Dendritic cell treated with granulocyte-macrophage colony-stimulating factor and Interleukin-4, amounts not matched to agents 40 ng/mL and 50 ng/mL, for 4 days (primary cell): ENCODE data around the gene ZBTB7C.

Experiments used
- H3K27ac Mint-ChIP-seq: one replicate; pipeline ENCODE4 v1.8.0; 2022; ENCODE audit warnings: mild to moderate bottlenecking, mixed read lengths
- H3K27me3 Mint-ChIP-seq: one replicate; pipeline ENCODE4 v1.8.0; 2022; ENCODE audit warnings: mild to moderate bottlenecking, mixed read lengths
- H3K36me3 Mint-ChIP-seq: one replicate; pipeline ENCODE4 v1.8.0; 2022; ENCODE audit warnings: low read depth, mixed read lengths
- H3K4me1 Mint-ChIP-seq: one replicate; pipeline ENCODE4 v1.8.0; 2022; ENCODE audit warnings: low read depth, mixed read lengths
- H3K4me3 Mint-ChIP-seq: one replicate; pipeline ENCODE4 v1.8.0; 2022; ENCODE audit warnings: mild to moderate bottlenecking, moderate library complexity, mixed read lengths
- H3K9me3 Mint-ChIP-seq: one replicate; pipeline ENCODE4 v1.8.0; 2022; ENCODE audit warnings: mixed read lengths
- intact Hi-C: fragments of 100-400 bp; cut with micrococcal nuclease; formaldehyde crosslinking; loops from one replicate; pipeline ENCODE4 v1.15.0; 2022

ZBTB7C gene

GRCh38 chr18:48391868-48392267 lies 17.3 kb downstream of the ZBTB7C start:
- intact Hi-C loops, result no loop called here
- H3K27ac Mint-ChIP-seq, result no peak overlapping the region
- peaks cover 71% of the 10 kb centered on the region for H3K27me3 Mint-ChIP-seq
- H3K4me3 Mint-ChIP-seq, result no peak overlapping the region
- no peaks in the 10 kb centered on the region for H3K4me1 Mint-ChIP-seq
- H3K9me3 Mint-ChIP-seq, result no peaks in the 10 kb centered on the region
- H3K36me3 Mint-ChIP-seq, result no peaks in the 10 kb centered on the region

DNA sequence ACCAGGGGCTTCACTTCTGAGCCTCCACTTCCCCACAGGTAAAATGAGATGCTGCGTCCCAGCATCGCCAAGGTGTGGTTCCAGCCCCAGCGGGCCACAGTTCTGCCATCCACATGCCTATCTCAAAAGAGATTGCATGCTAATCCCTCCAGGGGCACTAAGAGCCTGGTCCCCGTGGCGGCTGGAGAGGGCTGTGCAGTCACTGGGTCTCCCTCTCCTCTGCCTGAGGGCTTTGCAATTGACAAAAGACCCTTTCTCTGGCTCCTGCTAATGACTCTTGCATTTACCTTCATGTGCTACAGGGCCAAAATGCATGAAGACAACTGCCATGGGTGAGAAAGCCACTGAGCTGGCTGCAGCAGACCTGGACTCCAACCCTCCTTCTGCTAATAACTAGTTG lies 18.5 kb downstream of the ZBTB7C start:
- Mint-ChIP-seq H3K4me1 (no peaks in the 10 kb centered on the region), H3K4me3 (no peak overlapping the region), H3K27me3 (peaks cover 70% of the 10 kb centered on the region), H3K9me3 (no peaks in the 10 kb centered on the region), H3K36me3 (no peaks in the 10 kb centered on the region), H3K27ac (no peak overlapping the region)
- intact Hi-C loops, result no loop called here

GRCh38 chr18:48388478-48388877 lies 20.7 kb downstream of the ZBTB7C start:
- Mint-ChIP-seq H3K27me3 (peaks cover 55% of the 10 kb centered on the region), H3K9me3 (no peaks in the 10 kb centered on the region), H3K4me3 (no peak overlapping the region), H3K36me3 (no peaks in the 10 kb centered on the region), H3K27ac (no peak overlapping the region), H3K4me1 (no peaks in the 10 kb centered on the region)
- intact Hi-C loops, result no loop called here

- peaks cover 47% of the 10 kb centered on the region for H3K27me3 Mint-ChIP-seq
- intact Hi-C loops, result no loop called here
These were observed 21.9 kb downstream of the ZBTB7C start for GRCh38 chr18:48387300-48387699.

GRCh38 chr18:48385596-48385995 lies 23.6 kb downstream of the ZBTB7C start:
- H3K4me1 Mint-ChIP-seq, result no peaks in the 10 kb centered on the region
- no peak overlapping the region for H3K4me3 Mint-ChIP-seq
- no peak overlapping the region for H3K27ac Mint-ChIP-seq
- peaks cover 42% of the 10 kb centered on the region for H3K27me3 Mint-ChIP-seq
- intact Hi-C loops, result no loop called here
- H3K9me3 Mint-ChIP-seq, result no peaks in the 10 kb centered on the region
- no peaks in the 10 kb centered on the region for H3K36me3 Mint-ChIP-seq

More at GRCh38 chr18:48387300-48387699, 21.9 kb downstream of the ZBTB7C start:
- Mint-ChIP-seq H3K9me3 (no peaks in the 10 kb centered on the region), H3K4me3 (no peak overlapping the region), H3K4me1 (no peaks in the 10 kb centered on the region), H3K36me3 (no peaks in the 10 kb centered on the region), H3K27ac (no peak overlapping the region)

GRCh38 chr18:48376934-48377333 lies 32.2 kb downstream of the ZBTB7C start:
- Mint-ChIP-seq H3K27me3 (peaks cover 47% of the 10 kb centered on the region), H3K36me3 (no peaks in the 10 kb centered on the region)
- intact Hi-C loops, result no loop called here

GRCh38 chr18:48376406-48376805 lies 32.8 kb downstream of the ZBTB7C start:
- no peaks in the 10 kb centered on the region for H3K4me1 Mint-ChIP-seq
- peaks cover 46% of the 10 kb centered on the region for H3K27me3 Mint-ChIP-seq

More at GRCh38 chr18:48376934-48377333, 32.2 kb downstream of the ZBTB7C start:
- no peaks in the 10 kb centered on the region for H3K4me1 Mint-ChIP-seq
- H3K9me3 Mint-ChIP-seq, result no peaks in the 10 kb centered on the region
- H3K27ac Mint-ChIP-seq, result no peak overlapping the region
- H3K4me3 Mint-ChIP-seq, result no peak overlapping the region

DNA sequence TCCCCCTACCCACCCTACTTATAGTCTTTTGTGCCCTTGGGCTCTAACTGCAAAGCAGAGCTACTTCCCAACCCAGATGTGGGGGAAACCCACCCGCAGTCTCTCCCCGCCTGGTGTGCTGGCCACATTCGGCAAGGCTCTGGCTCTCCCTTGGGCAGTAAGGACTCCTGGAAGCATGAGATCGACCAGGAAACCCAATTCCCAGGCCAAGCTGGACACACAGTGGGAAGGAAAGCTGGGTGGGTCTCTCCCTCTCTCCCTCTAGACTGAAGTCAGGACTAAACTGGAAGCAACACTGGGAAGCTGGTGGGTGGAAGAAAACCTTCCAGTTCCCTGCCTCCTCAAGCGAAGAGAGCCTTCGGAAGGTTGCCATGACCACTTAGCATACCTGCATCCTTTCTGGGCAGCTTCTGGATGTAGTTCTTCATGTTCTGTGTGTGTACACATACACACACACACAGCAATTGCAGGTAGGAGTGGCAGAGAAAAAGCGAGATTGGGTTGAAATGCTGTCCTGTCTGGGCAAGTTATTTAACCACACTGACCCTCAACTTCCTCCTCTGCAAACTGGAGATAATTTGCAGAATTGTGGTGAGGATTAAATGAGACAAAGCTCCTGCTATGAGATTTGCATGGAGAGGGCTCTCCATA lies 33.9 kb downstream of the ZBTB7C start:
- H3K4me3 Mint-ChIP-seq, result no peak overlapping the region
- no peaks in the 10 kb centered on the region for H3K36me3 Mint-ChIP-seq

More at GRCh38 chr18:48376406-48376805, 32.8 kb downstream of the ZBTB7C start:
- Mint-ChIP-seq H3K4me3 (no peak overlapping the region), H3K27ac (no peak overlapping the region), H3K36me3 (no peaks in the 10 kb centered on the region), H3K9me3 (no peaks in the 10 kb centered on the region)
- intact Hi-C loops, result no loop called here

DNA sequence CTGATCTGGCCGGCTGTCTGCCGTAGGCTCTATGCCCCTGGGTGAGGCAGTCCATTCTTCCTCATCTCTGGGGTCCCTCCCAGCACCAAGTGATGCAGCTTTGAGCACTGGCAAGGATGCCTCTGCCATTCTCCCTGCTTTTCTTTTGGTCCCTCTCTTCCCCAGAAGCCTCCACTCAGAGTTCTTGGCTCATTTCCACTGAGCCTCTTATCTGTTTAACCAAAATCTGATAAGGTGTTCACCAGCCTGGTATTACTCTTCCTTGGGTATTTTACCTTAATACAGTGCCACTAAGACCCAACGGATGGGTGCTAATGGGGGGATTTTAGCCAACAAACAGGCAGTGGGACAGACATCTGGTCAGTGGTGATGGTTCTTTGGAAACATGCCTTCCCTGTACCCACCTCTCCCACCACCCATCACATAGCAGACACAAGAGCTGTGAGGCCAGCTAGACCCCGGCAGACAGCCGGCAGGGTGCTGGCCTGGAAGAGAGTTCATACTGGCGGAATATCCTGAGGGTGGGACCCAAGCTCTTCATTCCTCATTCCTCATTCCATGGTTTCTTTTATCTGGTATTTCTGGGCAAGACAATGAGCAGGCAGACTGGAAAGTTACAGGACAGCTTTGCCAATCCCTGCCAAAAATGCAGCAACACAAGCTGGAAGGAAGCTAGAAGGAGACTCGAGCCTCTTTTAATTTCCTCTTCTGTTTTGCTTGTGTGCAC lies 34.6 kb downstream of the ZBTB7C start:
- H3K36me3 Mint-ChIP-seq, result no peaks in the 10 kb centered on the region
- H3K27me3 Mint-ChIP-seq, result peaks cover 42% of the 10 kb centered on the region
- H3K9me3 Mint-ChIP-seq, result no peaks in the 10 kb centered on the region
- H3K4me1 Mint-ChIP-seq, result no peaks in the 10 kb centered on the region
- intact Hi-C loops, result no loop called here
- no peak overlapping the region for H3K27ac Mint-ChIP-seq
- no peak overlapping the region for H3K4me3 Mint-ChIP-seq

More for the DNA sequence above, 33.9 kb downstream of the ZBTB7C start:
- peaks cover 42% of the 10 kb centered on the region for H3K27me3 Mint-ChIP-seq
- intact Hi-C loops, result no loop called here
- H3K9me3 Mint-ChIP-seq, result no peaks in the 10 kb centered on the region
- H3K4me1 Mint-ChIP-seq, result no peaks in the 10 kb centered on the region
- no peak overlapping the region for H3K27ac Mint-ChIP-seq

DNA sequence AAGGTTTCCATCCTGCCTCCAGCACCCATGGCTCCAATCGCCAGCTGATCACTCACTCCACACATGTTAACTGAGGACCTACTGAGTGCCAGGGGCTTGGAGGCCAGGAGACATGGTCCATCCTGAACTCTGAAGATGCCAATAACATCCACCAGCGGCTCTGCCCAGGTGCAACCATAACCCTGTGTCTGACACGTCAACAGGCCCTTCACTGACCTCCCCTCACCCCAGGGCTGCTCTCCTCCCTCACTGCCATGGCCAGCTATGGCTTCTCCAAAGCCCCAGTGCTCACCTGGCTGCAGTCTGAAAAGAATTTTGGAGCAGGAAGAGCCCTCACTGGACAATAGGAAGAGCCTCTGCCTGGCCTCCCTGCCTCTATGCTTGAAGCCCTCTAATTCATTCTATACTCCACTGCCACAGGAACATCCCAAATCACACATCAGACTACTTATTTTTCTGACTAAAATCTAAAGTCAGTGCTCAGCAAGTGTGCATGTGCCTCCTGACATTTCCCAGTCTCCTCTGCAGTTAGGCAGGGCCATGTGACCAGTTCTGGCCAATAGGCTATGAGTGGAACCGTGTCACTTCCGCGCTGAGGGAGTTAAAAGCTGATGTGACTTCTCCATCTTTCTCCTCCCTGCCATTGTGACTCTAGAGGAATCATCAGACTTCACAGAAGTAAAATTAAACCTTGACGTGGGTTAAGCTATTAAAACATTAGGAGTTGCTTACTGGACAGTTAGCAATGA lies 37.2 kb downstream of the ZBTB7C start:
- H3K9me3 Mint-ChIP-seq, result no peaks in the 10 kb centered on the region
- no peaks in the 10 kb centered on the region for H3K36me3 Mint-ChIP-seq
- intact Hi-C loops, result no loop called here
- no peaks in the 10 kb centered on the region for H3K4me1 Mint-ChIP-seq
- no peak overlapping the region for H3K4me3 Mint-ChIP-seq
- H3K27ac Mint-ChIP-seq, result no peak overlapping the region
- peaks cover 48% of the 10 kb centered on the region for H3K27me3 Mint-ChIP-seq

DNA sequence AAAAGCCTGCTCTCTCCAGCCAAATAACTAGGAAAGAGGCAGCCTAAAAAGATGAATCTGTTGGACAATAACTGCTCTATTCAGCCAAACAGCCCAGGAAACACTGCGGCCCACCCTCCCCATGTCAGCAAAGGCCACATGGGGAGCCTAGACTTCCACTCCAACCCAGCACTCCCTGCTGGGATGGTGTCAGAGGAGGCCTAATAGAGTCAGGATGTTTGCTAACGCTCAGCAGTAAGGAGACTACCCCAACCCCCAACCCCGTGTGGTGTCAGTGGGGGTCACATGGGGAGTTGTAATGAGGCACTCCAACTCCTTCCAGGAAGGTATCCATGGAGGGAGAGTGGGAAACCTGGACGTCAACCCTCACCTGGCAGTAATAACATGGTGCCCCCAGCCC lies 41.6 kb downstream of the ZBTB7C start:
- no peak overlapping the region for H3K4me3 Mint-ChIP-seq
- no peaks in the 10 kb centered on the region for H3K36me3 Mint-ChIP-seq
- H3K27ac Mint-ChIP-seq, result no peak overlapping the region
- intact Hi-C loops, result no loop called here
- peaks cover 36% of the 10 kb centered on the region for H3K27me3 Mint-ChIP-seq
- H3K4me1 Mint-ChIP-seq, result no peaks in the 10 kb centered on the region
- H3K9me3 Mint-ChIP-seq, result peaks cover 9% of the 10 kb centered on the region

DNA sequence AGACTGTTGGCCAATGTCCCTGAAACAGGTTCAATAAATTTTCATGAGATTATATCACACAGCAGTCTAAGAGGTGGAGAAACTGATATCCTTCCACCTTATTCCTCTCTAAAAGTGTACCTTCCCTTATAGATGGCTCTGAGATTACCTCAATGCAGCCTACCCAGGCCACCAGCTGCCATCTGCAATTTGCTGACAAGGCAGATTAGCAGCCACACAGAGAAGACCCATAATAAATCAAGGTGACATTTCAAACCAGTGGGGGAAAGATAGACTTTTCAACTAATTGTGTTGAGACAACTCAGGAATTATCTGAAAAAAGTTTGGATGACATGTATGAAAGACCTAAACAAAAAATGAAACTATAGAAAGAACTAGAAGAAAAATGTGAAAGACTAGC lies 43.2 kb downstream of the ZBTB7C start:
- Mint-ChIP-seq H3K27ac (no peak overlapping the region), H3K4me1 (no peaks in the 10 kb centered on the region), H3K4me3 (no peak overlapping the region), H3K9me3 (peaks cover 9% of the 10 kb centered on the region), H3K27me3 (peaks cover 30% of the 10 kb centered on the region), H3K36me3 (no peaks in the 10 kb centered on the region)
- intact Hi-C loops, result no loop called here

GRCh38 chr18:48364146-48364545 lies 45.0 kb downstream of the ZBTB7C start:
- Mint-ChIP-seq H3K27me3 (peaks cover 28% of the 10 kb centered on the region), H3K9me3 (peaks cover 9% of the 10 kb centered on the region), H3K4me1 (no peaks in the 10 kb centered on the region), H3K27ac (no peak overlapping the region), H3K36me3 (no peaks in the 10 kb centered on the region), H3K4me3 (no peak overlapping the region)
- intact Hi-C loops, result no loop called here

- Mint-ChIP-seq H3K27me3 (peaks cover 20% of the 10 kb centered on the region), H3K9me3 (peaks cover 9% of the 10 kb centered on the region), H3K27ac (no peak overlapping the region), H3K36me3 (no peaks in the 10 kb centered on the region), H3K4me1 (no peaks in the 10 kb centered on the region), H3K4me3 (no peak overlapping the region)
- intact Hi-C loops, result no loop called here
These were observed 46.0 kb downstream of the ZBTB7C start for GRCh38 chr18:48363175-48363574.
